ENCODE measurements around the gene ZNF496. TPM values are rescaled to one million over a fixed set of nuclear protein-coding genes. Genes with fewer than 3 reads are reported as not detected.

The ZNF496 gene
- total RNA-seq, 1 experiment from 2014 or later: 37.6 TPM

DNA sequence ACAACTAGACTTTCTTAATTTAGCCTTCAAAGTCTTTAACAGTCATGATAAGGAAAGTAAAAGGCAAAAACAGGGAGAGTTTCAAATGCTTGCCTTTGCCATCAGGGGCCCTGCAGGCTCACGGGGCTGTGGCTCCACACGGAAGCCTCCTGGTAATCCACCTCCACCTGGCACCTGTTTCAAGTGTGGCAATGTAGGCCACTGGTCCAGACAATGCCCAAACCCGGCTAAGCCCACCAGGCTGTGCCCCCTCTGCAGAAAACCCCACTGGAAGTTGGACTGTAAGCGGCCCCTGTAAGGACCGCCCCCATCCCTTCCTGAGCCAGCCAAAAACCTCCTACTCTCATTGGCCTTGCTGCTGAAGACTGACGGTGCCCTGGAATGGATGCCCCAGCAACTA, 43.3 kb downstream of the ZNF496 start:
- Histone ChIP-seq H3K36me3 (ENCODE audit: low read depth) (no peaks in the 10 kb centered on the region), H2AFZ (no peak overlapping the region), H4K20me1 (ENCODE audit: insufficient read depth) (no peaks in the 10 kb centered on the region), H3K9me3 (ENCODE audit: insufficient read depth, low read depth) (no peaks in the 10 kb centered on the region), H3K4me3 (no peak overlapping the region), H3K27ac (no peak overlapping the region), H3K4me1 (replicated peaks; ENCODE audit: insufficient read depth) (no peaks in the 10 kb centered on the region), H3F3A (ENCODE audit: insufficient read depth, low read depth) (no peaks in the 10 kb centered on the region), H3K9me2 (ENCODE audit: insufficient read depth) (no peaks in the 10 kb centered on the region), H3K27me3 (ENCODE audit: insufficient read depth, low read depth) (no peaks in the 10 kb centered on the region), H3K4me2 (no peak overlapping the region), H3K79me2 (ENCODE audit: low read depth) (no peaks in the 10 kb centered on the region)
- BruUV-seq (replicated peaks): no TSS peak
- ChIA-PET CTCF (no interaction called here), POLR2A (ENCODE audit: unreplicated experiment) (no interaction called here)
- intact Hi-C loops (cut with micrococcal nuclease; ENCODE audit: unreplicated experiment): no loop called here
- TF ChIP-seq EZH2 (IDR thresholded peaks at IDR 0.05; ENCODE audit: low read depth): no peak
- TF ChIP-seq, protein P1, sequence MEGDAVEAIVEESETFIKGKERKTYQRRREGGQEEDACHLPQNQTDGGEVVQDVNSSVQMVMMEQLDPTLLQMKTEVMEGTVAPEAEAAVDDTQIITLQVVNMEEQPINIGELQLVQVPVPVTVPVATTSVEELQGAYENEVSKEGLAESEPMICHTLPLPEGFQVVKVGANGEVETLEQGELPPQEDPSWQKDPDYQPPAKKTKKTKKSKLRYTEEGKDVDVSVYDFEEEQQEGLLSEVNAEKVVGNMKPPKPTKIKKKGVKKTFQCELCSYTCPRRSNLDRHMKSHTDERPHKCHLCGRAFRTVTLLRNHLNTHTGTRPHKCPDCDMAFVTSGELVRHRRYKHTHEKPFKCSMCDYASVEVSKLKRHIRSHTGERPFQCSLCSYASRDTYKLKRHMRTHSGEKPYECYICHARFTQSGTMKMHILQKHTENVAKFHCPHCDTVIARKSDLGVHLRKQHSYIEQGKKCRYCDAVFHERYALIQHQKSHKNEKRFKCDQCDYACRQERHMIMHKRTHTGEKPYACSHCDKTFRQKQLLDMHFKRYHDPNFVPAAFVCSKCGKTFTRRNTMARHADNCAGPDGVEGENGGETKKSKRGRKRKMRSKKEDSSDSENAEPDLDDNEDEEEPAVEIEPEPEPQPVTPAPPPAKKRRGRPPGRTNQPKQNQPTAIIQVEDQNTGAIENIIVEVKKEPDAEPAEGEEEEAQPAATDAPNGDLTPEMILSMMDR (conservative IDR thresholded peaks at IDR 0.05): no peak
- no peak for DNase-seq

DNA sequence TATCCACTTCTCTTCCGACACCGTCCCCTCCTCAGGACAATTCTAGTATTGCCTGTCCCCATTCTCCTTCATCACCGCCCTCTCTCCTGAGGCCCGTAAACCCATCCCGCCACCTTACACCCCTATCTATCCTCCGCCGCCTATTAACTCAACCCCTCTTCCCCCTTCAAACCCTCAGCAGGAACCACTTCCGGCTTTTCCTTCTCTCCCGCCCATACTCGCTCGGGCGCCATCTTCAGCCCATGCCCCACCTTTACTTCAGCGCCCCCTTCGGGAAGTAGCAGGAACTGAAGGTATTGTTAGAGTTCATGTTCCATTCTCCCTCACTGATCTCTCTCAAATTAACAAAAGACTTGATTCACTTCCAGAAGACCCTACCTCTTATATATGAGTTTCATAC, 44.2 kb downstream of the ZNF496 start:
- Histone ChIP-seq H3K79me2 (ENCODE audit: low read depth) (no peaks in the 10 kb centered on the region), H4K20me1 (ENCODE audit: insufficient read depth) (no peaks in the 10 kb centered on the region), H3K4me2 (no peak overlapping the region), H3K4me3 (no peak overlapping the region), H3K36me3 (ENCODE audit: low read depth) (no peaks in the 10 kb centered on the region), H2AFZ (no peak overlapping the region), H3K9me2 (ENCODE audit: insufficient read depth) (no peaks in the 10 kb centered on the region), H3K27ac (no peak overlapping the region), H3K4me1 (replicated peaks; ENCODE audit: insufficient read depth) (no peaks in the 10 kb centered on the region), H3K9me3 (ENCODE audit: insufficient read depth, low read depth) (no peaks in the 10 kb centered on the region), H3K27me3 (ENCODE audit: insufficient read depth, low read depth) (no peaks in the 10 kb centered on the region), H3F3A (ENCODE audit: insufficient read depth, low read depth) (no peaks in the 10 kb centered on the region)
- POLR2A ChIA-PET (ENCODE audit: unreplicated experiment): no interaction called here
- CTCF ChIA-PET: no interaction called here
- TF ChIP-seq, protein P1 (conservative IDR thresholded peaks at IDR 0.05): 0 out of 2 replicates have a peak, but pooled peaks have one; percentile 29
- no peak for TF ChIP-seq EZH2 (IDR thresholded peaks at IDR 0.05; ENCODE audit: low read depth)
- BruUV-seq (replicated peaks): no TSS peak
- DNase-seq: peak in 1 of 2 experiments; percentile 8
- intact Hi-C loops (cut with micrococcal nuclease; ENCODE audit: unreplicated experiment): no loop called here

DNA sequence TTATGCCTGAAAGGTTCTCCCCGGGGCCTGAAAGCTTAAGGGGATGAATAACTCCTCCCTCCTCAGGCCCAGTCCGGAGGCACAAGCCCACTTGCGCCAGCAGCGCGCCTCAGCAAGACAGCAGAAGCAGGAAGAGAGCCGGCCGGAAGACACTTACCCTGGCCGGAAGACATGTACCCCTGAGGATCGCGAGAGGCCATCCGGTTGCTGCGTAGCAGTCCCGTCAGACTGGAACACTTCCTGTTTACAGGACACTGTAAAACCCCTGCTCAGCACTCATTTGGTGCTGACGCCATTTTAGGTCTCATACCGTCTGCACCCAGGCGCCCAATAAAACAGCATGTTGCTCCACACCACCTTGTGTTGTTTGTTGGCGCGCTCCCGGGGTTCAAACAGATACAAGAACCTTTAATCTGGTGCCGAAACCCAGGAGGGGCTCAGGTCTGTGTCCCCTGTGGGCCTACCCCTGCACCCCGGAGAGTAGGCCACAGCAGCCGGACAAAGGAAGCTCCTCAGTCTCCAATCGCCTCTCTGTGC, 45.5 kb downstream of the ZNF496 start:
- no TSS peak for BruUV-seq (replicated peaks)
- intact Hi-C loops (cut with micrococcal nuclease; ENCODE audit: unreplicated experiment): no loop called here
- DNase-seq: no peak
- Histone ChIP-seq H3K79me2 (ENCODE audit: low read depth) (no peaks in the 10 kb centered on the region), H3K27ac (no peak overlapping the region), H3K36me3 (ENCODE audit: low read depth) (no peaks in the 10 kb centered on the region), H4K20me1 (ENCODE audit: insufficient read depth) (no peaks in the 10 kb centered on the region), H3K9me3 (ENCODE audit: insufficient read depth, low read depth) (no peaks in the 10 kb centered on the region), H3K9me2 (ENCODE audit: insufficient read depth) (no peaks in the 10 kb centered on the region), H3F3A (ENCODE audit: insufficient read depth, low read depth) (no peaks in the 10 kb centered on the region), H2AFZ (no peak overlapping the region), H3K4me2 (no peak overlapping the region), H3K4me3 (no peak overlapping the region), H3K27me3 (ENCODE audit: insufficient read depth, low read depth) (no peaks in the 10 kb centered on the region), H3K4me1 (replicated peaks; ENCODE audit: insufficient read depth) (no peaks in the 10 kb centered on the region)
- CTCF ChIA-PET: no interaction called here
- no peak for TF ChIP-seq EZH2 (IDR thresholded peaks at IDR 0.05; ENCODE audit: low read depth)
- TF ChIP-seq, protein P1 (conservative IDR thresholded peaks at IDR 0.05): no peak
- POLR2A ChIA-PET (ENCODE audit: unreplicated experiment): no interaction called here
